HCT116 (cell line): ENCODE measurements around the gene TMEM30A. TPM values are rescaled to one million over a fixed set of nuclear protein-coding genes. Genes with fewer than 3 reads are reported as not detected.

Experiments used
- ATAC-seq: fragments of 200-7000 bp; cut with Tn5 transposase; 2 replicates; pipeline ENCODE4 v1.9.1; 2020; ENCODE audit warnings: mild to moderate bottlenecking, moderate library complexity
- BruUV-seq: library from RNA; stranded (reverse); fragments of 400-500 nt; replicated peaks from 2 replicates; lab custom pipeline; 2021; lab: Mats Ljungman, UMichigan
- CTCF ChIA-PET: fragments of 300-600 bp; sonication (Branson Sonifier 250); formaldehyde crosslinking; loops from one replicate; lab custom pipeline; 2021; ENCODE audit warnings: antibody characterized with exemption; lab: Charles Lee
- POLR2A ChIA-PET: fragments of 300-600, 350-600 bp; sonication (Branson Sonifier 250); formaldehyde crosslinking; loops from one replicate; lab custom pipeline; 2021; ENCODE audit warnings: antibody characterized with exemption; lab: Charles Lee
- RAD21 ChIA-PET, 2 experiments: fragments of 300-600 bp; sonication (Branson Sonifier 250); formaldehyde crosslinking; loops; one replicate each; lab custom pipeline; 2023; ENCODE audit warnings: low total read pairs in 2 of 2; ENCODE audit not compliant: uncharacterized antibody in 2 of 2, unreplicated experiment in 2 of 2, low non-redundant PET in 1 of 2; lab: Charles Lee
- DNase-seq: peaks from one replicate; pipeline ENCODE4 v3.0.0-alpha.2; 2010; ENCODE audit warnings: low read depth, low spot score
- H2AFZ ChIP-seq: fragments of 200-600 bp; shearing (Covaris generic), sonication (generic); 2 replicates; pipeline ENCODE4 v1.6.1; 2017; ENCODE audit warnings: low read depth, mixed run types, mixed read lengths, antibody characterized with exemption, low read length; ENCODE audit not compliant: poor library complexity, severe bottlenecking
- H3K27ac ChIP-seq: 2 replicates; pipeline ENCODE4 v1.5.1; 2012; ENCODE audit warnings: low read depth, low read length
- H3K27me3 ChIP-seq: fragments of 200-600 bp; sonication (generic); 2 replicates; pipeline ENCODE4 v1.6.1; 2016; ENCODE audit warnings: mixed run types, low read length, mixed read lengths; ENCODE audit not compliant: insufficient read depth
- H3K36me3 ChIP-seq, 2 experiments: fragments of 200-500 bp in 1 of 2; fragments of 200-600 bp in 1 of 2; sonication (Bioruptor generic) in 1 of 2; sonication (generic) in 1 of 2; 2 replicates each; pipeline versions ENCODE4 v1.5.1 to v1.6.1; 2014 to 2016; ENCODE audit warnings: low read length in 2 of 2, inconsistent platforms in 1 of 2, mixed read lengths in 1 of 2, mixed run types in 1 of 2; ENCODE audit not compliant: insufficient read depth in 2 of 2, control insufficient read depth in 1 of 2
- H3K4me1 ChIP-seq, 2 experiments: fragments of 200-600 bp in 1 of 2; sonication (generic) in 1 of 2; 2 replicates each; pipeline versions ENCODE4 v1.5.1 to v1.6.1; 2012 to 2017; ENCODE audit warnings: low read length in 2 of 2, inconsistent platforms in 1 of 2, mild to moderate bottlenecking in 1 of 2, mixed read lengths in 1 of 2, mixed run types in 1 of 2, moderate library complexity in 1 of 2; ENCODE audit not compliant: insufficient read depth in 2 of 2, control insufficient read depth in 1 of 2
- H3K4me2 ChIP-seq: fragments of 200-600 bp; sonication (generic); 2 replicates; pipeline ENCODE4 v1.6.1; 2017; ENCODE audit warnings: mixed run types, low read length, mixed read lengths
- H3K4me3 ChIP-seq, 2 experiments: fragments of 200-600 bp in 1 of 2; sonication (generic) in 1 of 2; replicated peaks in 1 of 2; 2 replicates each; pipeline ENCODE4 v1.5.1; 2011 to 2016; ENCODE audit warnings: low read length in 2 of 2, control low read depth in 1 of 2, low read depth in 1 of 2, mild to moderate bottlenecking in 1 of 2, mixed read lengths in 1 of 2, mixed run types in 1 of 2
- H3K79me2 ChIP-seq: fragments of 200-600 bp; sonication (generic); 2 replicates; pipeline ENCODE4 v1.6.1; 2017; ENCODE audit warnings: mild to moderate bottlenecking, mixed run types, low read length, moderate library complexity, mixed read lengths; ENCODE audit not compliant: insufficient read depth
- H3K9ac ChIP-seq: fragments of 200-600 bp; sonication (generic); 2 replicates; pipeline ENCODE4 v1.6.1; 2016; ENCODE audit warnings: low read length, mixed read lengths
- H3K9me2 ChIP-seq: fragments of 200-600 bp; sonication (generic), shearing (Covaris generic); 2 replicates; pipeline ENCODE4 v1.6.1; 2017; ENCODE audit warnings: mixed run types, mild to moderate bottlenecking, moderate library complexity; ENCODE audit not compliant: insufficient read depth
- H3K9me3 ChIP-seq, 2 experiments: fragments of 200-500 bp in 1 of 2; fragments of 200-600 bp in 1 of 2; sonication (Bioruptor generic) in 1 of 2; sonication (generic) in 1 of 2; 2 replicates each; pipeline ENCODE4 v1.6.1; 2014 to 2017; ENCODE audit warnings: low read length in 2 of 2, mixed read lengths in 2 of 2, inconsistent platforms in 1 of 2, low read depth in 1 of 2, mild to moderate bottlenecking in 1 of 2, mixed run types in 1 of 2, moderate library complexity in 1 of 2; ENCODE audit not compliant: control insufficient read depth in 1 of 2, insufficient read depth in 1 of 2
- H4K20me1 ChIP-seq: fragments of 200-600 bp; sonication (generic), shearing (Covaris generic); 2 replicates; pipeline ENCODE4 v1.6.1; 2017; ENCODE audit warnings: mixed run types, mild to moderate bottlenecking, moderate library complexity; ENCODE audit not compliant: insufficient read depth
- ATF3 ChIP-seq: IDR thresholded peaks from 2 replicates; pipeline ENCODE4 v1.6.1; 2012
- CEBPB ChIP-seq: IDR thresholded peaks from 2 replicates; pipeline ENCODE4 v1.6.1; 2012; ENCODE audit warnings: low read depth
- CTCF ChIP-seq, 3 experiments: fragments of 200-600 bp in 1 of 3; sonication (generic) in 1 of 3; IDR thresholded peaks in 2 of 3; conservative IDR thresholded peaks in 1 of 3; 2 replicates each; pipeline ENCODE4 v1.5.1; 2012 to 2017; ENCODE audit warnings: low read depth in 2 of 3, low read length in 2 of 3, antibody characterized with exemption in 1 of 3, borderline replicate concordance in 1 of 3, control low read depth in 1 of 3, mild to moderate bottlenecking in 1 of 3, mixed read lengths in 1 of 3, mixed run types in 1 of 3, moderate library complexity in 1 of 3; ENCODE audit not compliant: insufficient read depth in 1 of 3
- EGR1 ChIP-seq: IDR thresholded peaks from 2 replicates; pipeline ENCODE4 v1.6.1; 2012; ENCODE audit warnings: low read depth
- ELF1 ChIP-seq: IDR thresholded peaks from 2 replicates; pipeline ENCODE4 v1.6.1; 2012; ENCODE audit warnings: low read depth, borderline replicate concordance
- EZH2 ChIP-seq: fragments of 200-600 bp; sonication (generic); IDR thresholded peaks from 2 replicates; pipeline ENCODE4 v1.6.1; 2017; ENCODE audit warnings: antibody characterized with exemption, mixed run types
- FOSL1 ChIP-seq: IDR thresholded peaks from 2 replicates; pipeline ENCODE4 v1.6.1; 2012; ENCODE audit warnings: low read depth
- MAX ChIP-seq: IDR thresholded peaks from 2 replicates; pipeline ENCODE4 v1.6.1; 2012
- POLR2AphosphoS5 ChIP-seq: IDR thresholded peaks from 2 replicates; pipeline ENCODE4 v1.6.1; 2011; ENCODE audit warnings: mild to moderate bottlenecking, low read depth, low read length, moderate library complexity
- RAD21 ChIP-seq: IDR thresholded peaks from 2 replicates; pipeline ENCODE4 v1.6.1; 2012; ENCODE audit warnings: low read depth, mild to moderate bottlenecking
- REST ChIP-seq: IDR thresholded peaks from 2 replicates; pipeline ENCODE4 v1.6.1; 2012; ENCODE audit warnings: low read depth
- SP1 ChIP-seq: IDR thresholded peaks from 2 replicates; pipeline ENCODE4 v1.6.1; 2012; ENCODE audit warnings: low read depth
- ZBTB33 ChIP-seq: IDR thresholded peaks from 2 replicates; pipeline ENCODE4 v1.6.1; 2011; ENCODE audit warnings: mild to moderate bottlenecking, low read length, moderate library complexity; ENCODE audit not compliant: insufficient replicate concordance; ENCODE audit errors: extremely low read depth
- ZFX ChIP-seq: fragments of 450-650 bp; IDR thresholded peaks from 2 replicates; pipeline ENCODE4 v1.6.1; 2017
- ZNF274 ChIP-seq: fragments of 200-500 bp; sonication (Bioruptor generic); IDR thresholded peaks from 2 replicates; pipeline ENCODE4 v1.6.1; 2014; ENCODE audit warnings: mild to moderate bottlenecking, low read depth, low read length, inconsistent platforms
- intact Hi-C: fragments of 100-400 bp; cut with micrococcal nuclease; formaldehyde crosslinking; loops from 2 replicates; pipeline ENCODE4 v1.10.0; 2022
- total RNA-seq: library from RNA; stranded (reverse); gene quantifications from one replicate; pipeline ENCODE4 v1.2.1, GENCODE V29; 2021; ENCODE audit not compliant: unreplicated experiment

Gene TMEM30A
- total RNA-seq, 1 experiment from 2014 or later, result 73.4 TPM

- TF ChIP-seq EZH2, result no peak
- peak; percentile 79 for TF ChIP-seq RAD21
- no peak for TF ChIP-seq POLR2AphosphoS5
- no peak for TF ChIP-seq FOSL1
- TF ChIP-seq ATF3, result no peak
- TF ChIP-seq SP1, result no peak
- no peak for TF ChIP-seq ZFX
- TF ChIP-seq CTCF (IDR thresholded peaks at IDR 0.05 in 2 of 3, conservative IDR thresholded peaks at IDR 0.05 in 1 of 3; ENCODE audit: borderline replicate concordance in 1 of 3, insufficient read depth in 1 of 3, low read depth in 2 of 3, low read length in 2 of 3), result peak; percentile 55 to 75 (median 72)
- TF ChIP-seq ELF1, result no peak
- no peak for TF ChIP-seq ZNF274
- no peak for TF ChIP-seq EGR1
- TF ChIP-seq ZBTB33, result no peak
- no peak for TF ChIP-seq MAX
- no peak for TF ChIP-seq REST
- TF ChIP-seq CEBPB, result no peak
- H3K9ac ChIP-seq, result no peak overlapping the region
- POLR2A ChIA-PET, result no interaction called here
These were observed 12.5 kb upstream of the TMEM30A start for GRCh38 chr6:75296811-75297779.

More at GRCh38 chr6:75296811-75297779, 12.5 kb upstream of the TMEM30A start:
- DNase-seq (peak; percentile 65), ATAC-seq (peak; percentile 72)
- no peak overlapping the region for H3K27ac ChIP-seq
- H3K9me2 ChIP-seq, result no peaks in the 10 kb centered on the region
- intact Hi-C loops, result loop anchor here (1.0 kb wide), 1 partner anchor 229 kb away; no protein-coding TSS in a partner anchor
- H3K36me3 ChIP-seq, result no peaks in the 10 kb centered on the region
- H3K9me3 ChIP-seq, result no peaks in the 10 kb centered on the region
- H4K20me1 ChIP-seq, result no peaks in the 10 kb centered on the region
- H3K4me2 ChIP-seq, result no peak overlapping the region
- BruUV-seq, result no TSS peak
- ChIA-PET RAD21 (interaction anchor here (0.7 to 1.1 kb wide), 3 partner anchors 71 to 318 kb away, joined by 3 to 4 read pairs (median 3); no protein-coding TSS in a partner anchor), CTCF (interaction anchor here (0.6 to 2.4 kb wide), 15 partner anchors 8 to 373 kb away, joined by 3 to 10 read pairs (median 4); partner anchors contain the start of gene TMEM30A)
- no peaks in the 10 kb centered on the region for H3K27me3 ChIP-seq
- H3K4me1 ChIP-seq, result no peaks in the 10 kb centered on the region
- H3K79me2 ChIP-seq, result no peaks in the 10 kb centered on the region
- H3K4me3 ChIP-seq, result no peak overlapping the region
- no peak overlapping the region for H2AFZ ChIP-seq
